PFSK-1 (cell line): ENCODE measurements around the gene CSTF1.

ENCODE experiments used
- FOXP2 ChIP-seq: optimal IDR thresholded peaks from 2 replicates; pipeline ENCODE3; 2011; ENCODE audit warnings: borderline replicate concordance, control low read depth, inconsistent platforms; ENCODE audit not compliant: insufficient read depth; ENCODE audit errors: extremely low read length, extremely low read depth
- POLR2AphosphoS5 ChIP-seq: IDR thresholded peaks from 2 replicates; pipeline ENCODE4 v1.6.1; 2012; ENCODE audit warnings: low read depth, mild to moderate bottlenecking, control low read depth, low read length, moderate library complexity
- SIN3A ChIP-seq: IDR thresholded peaks from 2 replicates; pipeline ENCODE4 v1.6.1; 2012; ENCODE audit warnings: mild to moderate bottlenecking, low read length, moderate library complexity, borderline replicate concordance; ENCODE audit not compliant: insufficient read depth
- TAF1 ChIP-seq: IDR thresholded peaks from 2 replicates; pipeline ENCODE4 v1.6.1; 2012; ENCODE audit warnings: low read length, control low read depth, borderline replicate concordance; ENCODE audit not compliant: insufficient read depth
- TF ChIP-seq, protein P1 (sequence below), 2 experiments: IDR thresholded peaks; 2 replicates each; pipeline versions ENCODE4 v1.6.1 to v1.8.0; 2011 to 2012; ENCODE audit warnings: low read depth in 2 of 2, low read length in 2 of 2, control low read depth in 1 of 2, inconsistent platforms in 1 of 2, mild to moderate bottlenecking in 1 of 2, moderate library complexity in 1 of 2; ENCODE audit not compliant: insufficient read depth in 1 of 2

CSTF1 gene

DNA sequence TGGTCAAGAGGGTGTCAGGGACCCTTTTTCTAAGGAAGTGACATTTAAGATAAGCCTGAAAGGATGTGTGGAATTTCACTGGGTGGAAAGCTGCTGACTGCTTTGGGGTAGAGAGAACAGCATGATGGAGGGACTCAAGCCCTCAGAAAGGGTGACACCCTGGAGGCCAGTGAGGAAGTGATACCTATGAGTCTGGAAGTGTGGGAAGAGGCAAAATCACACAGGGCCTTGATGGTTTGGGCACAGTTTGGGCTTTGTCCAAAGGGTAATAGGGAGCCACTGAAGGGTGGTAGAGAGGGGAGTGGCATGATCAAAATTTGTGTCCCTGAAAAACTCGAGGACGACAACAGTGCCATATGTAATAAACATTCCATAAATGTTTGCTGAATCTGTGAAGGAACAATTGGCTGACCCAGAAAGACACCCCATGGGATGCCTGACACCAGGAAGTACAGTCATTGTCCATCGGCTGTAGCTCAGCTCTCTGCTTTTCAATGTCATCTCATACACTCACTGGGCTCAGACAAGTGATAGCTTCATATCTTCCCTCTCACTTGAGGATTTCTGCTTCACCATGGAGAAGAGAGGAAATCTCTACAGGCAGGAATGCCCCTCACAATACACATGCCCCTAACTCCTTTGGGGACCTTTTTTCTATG is 40.9 kb downstream of the CSTF1 start:
- no peak for TF ChIP-seq TAF1
- no peak for TF ChIP-seq SIN3A
- TF ChIP-seq FOXP2, result no peak
- no peak for TF ChIP-seq POLR2AphosphoS5
- TF ChIP-seq, protein P1, sequence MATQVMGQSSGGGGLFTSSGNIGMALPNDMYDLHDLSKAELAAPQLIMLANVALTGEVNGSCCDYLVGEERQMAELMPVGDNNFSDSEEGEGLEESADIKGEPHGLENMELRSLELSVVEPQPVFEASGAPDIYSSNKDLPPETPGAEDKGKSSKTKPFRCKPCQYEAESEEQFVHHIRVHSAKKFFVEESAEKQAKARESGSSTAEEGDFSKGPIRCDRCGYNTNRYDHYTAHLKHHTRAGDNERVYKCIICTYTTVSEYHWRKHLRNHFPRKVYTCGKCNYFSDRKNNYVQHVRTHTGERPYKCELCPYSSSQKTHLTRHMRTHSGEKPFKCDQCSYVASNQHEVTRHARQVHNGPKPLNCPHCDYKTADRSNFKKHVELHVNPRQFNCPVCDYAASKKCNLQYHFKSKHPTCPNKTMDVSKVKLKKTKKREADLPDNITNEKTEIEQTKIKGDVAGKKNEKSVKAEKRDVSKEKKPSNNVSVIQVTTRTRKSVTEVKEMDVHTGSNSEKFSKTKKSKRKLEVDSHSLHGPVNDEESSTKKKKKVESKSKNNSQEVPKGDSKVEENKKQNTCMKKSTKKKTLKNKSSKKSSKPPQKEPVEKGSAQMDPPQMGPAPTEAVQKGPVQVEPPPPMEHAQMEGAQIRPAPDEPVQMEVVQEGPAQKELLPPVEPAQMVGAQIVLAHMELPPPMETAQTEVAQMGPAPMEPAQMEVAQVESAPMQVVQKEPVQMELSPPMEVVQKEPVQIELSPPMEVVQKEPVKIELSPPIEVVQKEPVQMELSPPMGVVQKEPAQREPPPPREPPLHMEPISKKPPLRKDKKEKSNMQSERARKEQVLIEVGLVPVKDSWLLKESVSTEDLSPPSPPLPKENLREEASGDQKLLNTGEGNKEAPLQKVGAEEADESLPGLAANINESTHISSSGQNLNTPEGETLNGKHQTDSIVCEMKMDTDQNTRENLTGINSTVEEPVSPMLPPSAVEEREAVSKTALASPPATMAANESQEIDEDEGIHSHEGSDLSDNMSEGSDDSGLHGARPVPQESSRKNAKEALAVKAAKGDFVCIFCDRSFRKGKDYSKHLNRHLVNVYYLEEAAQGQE (IDR thresholded peaks at IDR 0.05; ENCODE audit: insufficient read depth in 1 of 2, low read depth in 2 of 2, low read length in 2 of 2), result no peak

DNA sequence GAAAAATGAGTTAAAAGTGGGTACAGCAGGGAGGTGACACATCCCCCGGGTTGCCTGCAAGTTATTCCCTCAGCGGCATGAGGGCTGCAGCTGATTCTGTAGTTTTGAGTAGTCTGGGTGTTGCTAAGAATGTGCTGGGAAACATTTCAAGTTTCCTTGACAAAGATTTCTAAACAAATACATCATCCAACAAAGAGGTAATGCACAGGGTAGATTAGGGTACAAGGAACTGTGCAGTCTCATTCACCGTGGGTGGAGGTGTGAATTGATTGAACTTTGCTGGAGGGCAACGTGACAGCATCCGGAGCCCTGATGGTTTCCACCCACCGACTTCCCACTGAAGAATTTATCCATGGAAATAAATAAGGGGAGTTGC is 41.4 kb downstream of the CSTF1 start:
- TF ChIP-seq TAF1 (no peak), FOXP2 (no peak), SIN3A (no peak), POLR2AphosphoS5 (no peak)
- TF ChIP-seq, protein P1 (IDR thresholded peaks at IDR 0.05; ENCODE audit: insufficient read depth in 1 of 2, low read depth in 2 of 2, low read length in 2 of 2), result no peak

DNA sequence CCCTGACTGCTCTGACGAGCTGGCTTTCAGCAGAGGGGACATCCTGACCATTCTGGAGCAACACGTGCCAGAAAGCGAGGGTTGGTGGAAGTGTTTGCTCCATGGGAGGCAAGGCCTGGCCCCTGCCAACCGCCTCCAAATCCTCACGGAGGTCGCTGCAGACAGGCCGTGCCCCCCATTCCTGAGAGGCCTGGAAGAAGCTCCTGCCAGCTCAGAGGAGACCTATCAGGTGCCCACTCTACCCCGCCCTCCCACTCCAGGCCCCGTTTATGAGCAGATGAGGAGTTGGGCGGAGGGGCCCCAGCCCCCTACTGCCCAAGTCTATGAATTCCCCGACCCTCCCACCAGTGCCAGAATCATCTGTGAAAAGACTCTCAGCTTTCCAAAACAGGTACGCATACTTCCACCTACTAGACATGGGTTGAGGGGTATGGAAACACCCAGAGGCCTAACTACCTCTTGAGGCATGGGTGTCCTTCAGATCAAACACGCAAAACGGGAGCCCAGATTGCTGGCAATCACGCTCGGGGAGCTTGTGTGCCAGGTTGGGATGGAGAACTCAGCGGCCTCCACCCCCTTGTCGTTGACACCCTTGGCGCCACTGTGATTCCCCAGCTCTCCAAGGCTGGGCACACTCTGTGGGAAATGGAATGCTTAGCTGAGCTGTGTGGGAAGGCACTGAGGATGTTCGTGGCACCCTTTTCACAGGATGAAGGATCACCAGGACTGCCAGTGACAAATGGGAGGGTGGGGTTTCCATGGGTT is 44.9 kb downstream of the CSTF1 start:
- TF ChIP-seq, protein P1 (IDR thresholded peaks at IDR 0.05; ENCODE audit: insufficient read depth in 1 of 2, low read depth in 2 of 2, low read length in 2 of 2), result no peak
- TF ChIP-seq SIN3A (no peak), POLR2AphosphoS5 (no peak), FOXP2 (no peak), TAF1 (no peak)

DNA sequence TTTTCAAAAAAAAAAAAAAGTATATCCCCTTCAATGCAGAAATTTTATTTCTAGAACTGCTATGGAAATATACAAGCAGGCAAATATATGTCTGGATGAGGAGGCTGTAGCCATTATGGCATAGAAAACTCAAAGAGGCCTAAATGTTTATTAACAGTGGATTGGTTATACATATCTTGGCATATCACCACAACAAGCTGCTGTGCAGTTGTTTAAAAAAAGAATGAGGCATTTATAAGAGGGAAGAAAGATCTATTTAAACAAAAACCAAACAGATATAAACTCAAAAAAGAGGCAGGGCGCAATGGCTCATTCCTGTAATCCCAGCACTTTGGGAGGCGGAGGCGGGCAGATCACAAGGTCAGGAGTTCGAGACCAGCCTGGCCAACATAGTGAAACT is 45.8 kb downstream of the CSTF1 start:
- no peak for TF ChIP-seq TAF1
- no peak for TF ChIP-seq SIN3A
- no peak for TF ChIP-seq FOXP2

DNA sequence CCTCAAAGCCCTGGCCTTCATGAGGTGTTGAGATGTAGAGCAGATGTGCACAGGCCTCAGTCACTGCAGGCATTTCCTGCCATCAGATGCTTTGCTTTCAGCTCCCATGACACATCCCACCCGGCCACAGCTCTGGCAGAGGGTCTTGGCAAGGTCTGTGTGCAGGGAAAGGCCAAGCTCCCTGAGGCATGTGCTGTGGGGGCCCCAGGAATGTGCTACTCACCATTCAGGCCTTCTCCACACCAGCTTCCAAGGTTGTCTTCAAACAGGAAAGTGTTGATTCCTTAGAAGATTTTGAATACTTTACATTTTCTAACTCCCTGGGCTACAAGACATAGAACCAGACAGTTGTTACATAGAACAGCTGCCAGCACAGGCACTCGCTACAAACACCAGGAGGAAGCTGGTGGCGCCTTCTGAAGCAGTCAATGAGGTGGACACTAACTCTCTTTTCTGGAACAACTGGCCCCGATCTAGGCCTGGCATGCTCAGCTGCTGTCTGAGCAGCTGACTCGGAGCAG is 47.4 kb downstream of the CSTF1 start:
- TF ChIP-seq TAF1 (no peak), FOXP2 (peak; percentile 10), SIN3A (no peak)
- TF ChIP-seq, protein P1 (IDR thresholded peaks at IDR 0.05; ENCODE audit: insufficient read depth in 1 of 2, low read depth in 2 of 2, low read length in 2 of 2), result no peak
